HG03095 (cell line): ENCODE measurements around the gene MYO7A.

Source experiments
- ATAC-seq: cut with Tn5 transposase; IDR thresholded peaks from one replicate; pipeline ENCODE4 v1.9.1; 2021; ENCODE audit warnings: moderate library complexity; ENCODE audit not compliant: unreplicated experiment

Gene MYO7A

DNA sequence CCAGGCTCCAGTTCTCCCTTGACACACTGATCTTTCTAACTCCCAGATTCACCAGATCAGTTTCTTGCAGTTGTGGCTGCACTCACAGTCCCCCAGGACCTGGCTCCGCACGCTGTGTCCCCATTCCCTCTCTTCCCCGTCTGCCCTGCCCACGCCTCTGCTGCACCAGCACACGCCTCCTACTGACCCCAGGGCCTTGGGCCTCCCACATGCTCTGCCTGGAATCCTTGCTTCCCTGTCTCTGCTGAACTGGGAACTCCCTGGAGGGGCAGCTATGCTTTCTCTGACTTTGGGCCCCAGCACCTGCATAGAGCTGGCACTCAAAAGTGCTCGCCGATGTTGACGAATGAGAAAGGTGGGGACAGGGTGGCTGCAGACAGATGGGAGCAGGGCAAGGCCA is 68.9 kb downstream of the MYO7A start:
- no peak for ATAC-seq

DNA sequence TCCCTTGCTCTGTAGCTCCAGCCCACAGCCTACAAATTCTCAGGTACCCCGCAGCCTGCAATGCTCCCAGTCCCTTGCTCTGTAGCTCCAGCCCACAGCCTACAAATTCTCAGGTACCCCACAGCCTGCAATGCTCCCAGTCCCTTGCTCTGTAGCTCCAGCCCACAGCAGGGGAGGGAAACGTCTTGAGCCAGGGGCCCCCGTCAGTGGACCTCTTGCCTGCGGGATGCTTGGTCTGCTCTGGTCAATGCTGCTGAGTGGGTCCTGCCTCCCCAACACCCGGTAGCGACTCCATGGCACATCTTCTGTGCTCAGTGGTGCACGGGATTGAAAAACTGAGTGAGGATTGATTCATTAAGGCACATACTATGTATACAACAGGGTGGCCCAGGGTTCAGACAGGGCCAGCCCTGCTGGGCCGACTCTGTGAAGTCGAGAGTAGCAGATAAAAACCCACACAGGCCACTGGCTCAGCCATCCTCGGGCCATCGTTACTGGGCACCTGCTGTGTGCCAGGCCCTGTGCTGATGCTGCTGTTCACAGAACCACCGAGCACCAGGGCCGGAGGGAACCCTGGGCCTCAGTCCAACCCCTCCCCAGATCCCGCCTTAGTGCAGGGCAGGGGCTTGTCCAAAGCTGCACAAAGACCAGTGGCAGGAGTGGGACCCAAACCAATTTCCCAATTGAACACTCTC is 69.7 kb downstream of the MYO7A start:
- no peak for ATAC-seq

DNA sequence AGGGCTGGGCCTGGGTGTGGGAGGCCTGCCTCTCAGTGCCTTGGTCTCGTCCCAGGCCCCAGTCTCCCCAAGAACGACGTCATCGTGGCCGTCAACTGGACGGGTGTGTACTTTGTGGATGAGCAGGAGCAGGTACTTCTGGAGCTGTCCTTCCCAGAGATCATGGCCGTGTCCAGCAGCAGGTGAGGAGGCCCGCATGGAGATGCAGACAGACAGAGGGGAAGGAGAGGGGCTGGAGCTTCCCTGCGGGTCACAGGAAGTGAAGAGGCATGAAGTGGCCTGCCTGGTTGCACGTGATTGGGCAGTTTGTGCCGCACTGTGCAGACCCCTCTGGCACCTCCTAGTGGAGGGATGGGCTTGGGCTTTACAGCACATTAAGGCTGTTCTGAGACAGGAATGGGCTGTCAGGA is 70.4 kb downstream of the MYO7A start:
- no peak for ATAC-seq

DNA sequence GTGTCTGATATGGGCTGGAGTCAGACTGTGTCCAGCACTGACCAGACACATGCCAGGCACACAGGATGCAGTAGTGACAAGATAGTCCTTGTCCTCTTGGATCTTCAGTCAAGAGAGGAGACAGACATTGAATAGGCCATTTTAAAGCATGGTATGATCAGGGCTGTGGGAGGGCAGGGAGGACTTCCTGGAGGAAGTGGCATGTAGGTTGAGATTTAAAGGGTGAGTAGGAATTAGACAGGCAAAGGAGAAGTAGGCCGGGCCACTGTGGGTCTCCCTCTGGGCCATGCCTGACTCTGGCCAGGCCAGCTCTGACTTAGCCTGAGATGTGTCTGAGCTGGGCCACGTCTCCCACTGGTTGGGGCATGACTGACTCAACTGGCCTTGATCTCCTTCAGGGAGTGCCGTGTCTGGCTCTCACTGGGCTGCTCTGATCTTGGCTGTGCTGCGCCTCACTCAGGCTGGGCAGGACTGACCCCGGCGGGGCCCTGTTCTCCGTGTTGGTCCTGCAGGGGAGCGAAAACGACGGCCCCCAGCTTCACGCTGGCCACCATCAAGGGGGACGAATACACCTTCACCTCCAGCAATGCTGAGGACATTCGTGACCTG is 71.2 kb downstream of the MYO7A start:
- ATAC-seq = no peak

DNA sequence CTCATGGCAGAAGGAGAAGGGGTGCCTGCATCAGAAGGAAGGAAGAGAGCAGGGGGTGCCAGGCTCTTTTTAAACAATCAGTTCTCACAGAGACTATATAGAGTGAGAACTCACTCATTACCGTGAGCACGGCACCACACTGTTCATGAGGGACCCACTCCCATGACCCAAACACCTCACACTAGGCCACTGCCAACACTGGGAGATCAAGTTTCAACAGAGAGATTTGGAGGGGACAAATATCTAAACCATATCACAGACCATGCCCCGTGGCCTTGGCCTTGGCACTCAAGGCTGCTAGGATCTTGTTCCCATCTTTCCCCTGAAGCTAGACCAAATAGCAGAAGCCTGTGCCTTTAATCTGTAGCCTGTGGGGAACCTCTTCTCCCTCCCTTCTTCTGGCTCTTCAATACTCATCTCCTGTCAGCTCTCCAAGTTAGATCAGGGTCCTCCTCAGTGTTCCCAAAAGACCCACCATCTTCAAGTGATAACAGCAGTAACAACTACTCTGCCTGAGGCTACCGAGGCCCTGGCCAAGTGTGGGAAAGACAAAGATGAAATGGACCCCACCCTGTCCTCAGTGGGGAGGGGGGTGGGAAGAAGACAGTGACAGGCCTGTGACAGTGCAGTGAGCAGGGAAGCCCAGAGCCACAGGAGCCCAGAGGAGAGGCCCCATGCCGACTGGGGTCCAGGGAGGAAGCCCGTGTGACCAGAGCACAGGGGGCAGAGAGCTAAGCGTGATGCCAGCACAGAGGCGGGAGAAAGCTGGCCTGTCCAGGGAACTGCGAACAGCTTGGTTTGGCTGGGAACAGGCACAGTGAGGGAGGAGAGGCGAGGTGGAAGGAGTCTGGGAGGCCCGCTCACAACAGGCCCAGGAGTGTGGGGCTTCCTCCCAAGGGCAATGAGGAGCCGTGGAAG is 72.6 kb downstream of the MYO7A start:
- no peak for ATAC-seq

DNA sequence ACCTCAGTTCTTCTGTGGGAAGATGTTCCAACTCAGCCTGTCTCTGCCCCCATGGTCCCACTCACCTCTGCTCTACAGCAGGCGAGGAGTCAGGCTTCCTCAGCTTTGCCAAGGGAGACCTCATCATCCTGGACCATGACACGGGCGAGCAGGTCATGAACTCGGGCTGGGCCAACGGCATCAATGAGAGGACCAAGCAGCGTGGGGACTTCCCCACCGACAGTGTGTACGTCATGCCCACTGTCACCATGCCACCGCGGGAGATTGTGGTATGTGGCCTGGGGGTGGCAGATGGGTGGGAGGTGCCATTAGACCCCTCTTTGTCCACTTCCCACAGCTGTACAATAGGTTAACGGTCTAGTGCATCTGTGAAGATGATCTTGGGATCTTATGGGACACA is 73.3 kb downstream of the MYO7A start:
- no peak for ATAC-seq

DNA sequence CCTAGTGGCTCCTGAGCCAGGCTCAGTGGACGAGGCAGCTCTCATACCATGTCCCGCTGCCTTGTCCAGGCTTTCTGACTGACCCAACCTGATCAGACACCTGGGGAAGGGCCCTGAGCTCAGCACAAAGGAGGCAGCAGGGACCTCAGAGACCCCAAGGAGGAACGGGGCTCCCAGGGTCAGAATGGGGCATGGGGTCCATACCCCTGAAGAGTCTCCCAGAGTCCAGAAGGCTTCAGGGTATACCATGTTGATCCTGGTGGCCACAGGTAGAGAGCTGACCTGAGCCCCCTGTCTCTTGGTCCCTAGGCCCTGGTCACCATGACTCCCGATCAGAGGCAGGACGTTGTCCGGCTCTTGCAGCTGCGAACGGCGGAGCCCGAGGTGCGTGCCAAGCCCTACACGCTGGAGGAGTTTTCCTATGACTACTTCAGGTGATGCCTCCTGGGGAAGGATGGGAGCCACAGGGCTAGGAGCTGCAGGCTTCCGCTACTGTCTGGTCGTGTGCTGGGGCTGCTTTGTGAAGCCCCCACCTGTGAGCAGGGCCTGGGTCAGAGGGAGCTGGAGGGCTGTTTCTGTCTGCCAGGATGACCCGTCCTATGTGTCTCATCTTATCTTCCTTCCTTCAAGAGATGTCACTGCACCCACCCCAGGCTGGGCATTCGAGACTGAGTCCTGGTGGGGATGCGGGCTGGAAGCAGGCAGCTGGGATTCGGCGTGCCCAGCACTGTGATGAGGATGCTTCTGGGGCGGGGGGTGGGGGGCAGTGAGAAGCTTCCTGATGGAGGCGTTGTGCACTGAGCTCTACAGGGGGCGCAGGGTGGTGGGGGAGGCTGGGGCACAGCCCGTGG is 74.2 kb downstream of the MYO7A start:
- no peak for ATAC-seq

DNA sequence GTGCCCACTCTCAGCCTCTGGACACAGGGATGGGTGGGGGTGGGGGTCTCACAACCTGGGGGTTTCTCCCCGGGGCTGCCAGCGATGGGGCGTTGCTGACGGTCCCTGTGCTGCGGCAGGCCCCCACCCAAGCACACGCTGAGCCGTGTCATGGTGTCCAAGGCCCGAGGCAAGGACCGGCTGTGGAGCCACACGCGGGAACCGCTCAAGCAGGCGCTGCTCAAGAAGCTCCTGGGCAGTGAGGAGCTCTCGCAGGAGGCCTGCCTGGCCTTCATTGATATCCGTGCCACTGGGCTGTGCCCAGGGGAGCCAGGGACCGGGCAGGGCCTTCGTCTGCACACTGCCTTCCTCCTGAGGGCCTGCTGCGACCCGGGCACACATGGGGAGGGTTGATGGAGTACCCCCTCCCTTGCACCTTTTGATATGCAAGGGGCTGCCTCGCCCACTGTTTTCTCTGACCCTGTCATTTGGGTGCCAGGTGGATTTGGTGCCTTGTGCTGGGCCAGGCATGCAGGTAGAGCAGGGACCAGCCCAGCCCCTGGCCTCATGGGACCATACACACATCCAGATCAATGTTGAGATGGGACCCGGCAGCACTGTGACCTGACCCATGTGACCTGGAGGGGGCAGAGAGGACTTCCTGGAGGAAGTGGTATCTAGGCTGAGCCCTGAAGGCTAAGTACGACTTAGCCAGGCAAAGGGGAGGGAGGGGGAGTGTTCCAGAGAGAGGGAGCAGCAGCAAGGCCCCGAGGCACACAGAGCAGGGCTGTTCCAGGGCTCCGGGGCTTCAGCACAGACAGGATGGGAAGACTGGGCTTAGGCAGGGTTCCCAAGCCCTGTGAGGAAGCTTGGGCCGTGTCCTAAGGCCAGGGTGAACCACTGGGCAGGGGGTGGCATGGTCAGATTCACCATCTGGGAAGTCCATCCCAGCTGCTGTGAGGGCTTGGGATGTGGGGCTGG is 75.2 kb downstream of the MYO7A start:
- ATAC-seq = no peak

DNA sequence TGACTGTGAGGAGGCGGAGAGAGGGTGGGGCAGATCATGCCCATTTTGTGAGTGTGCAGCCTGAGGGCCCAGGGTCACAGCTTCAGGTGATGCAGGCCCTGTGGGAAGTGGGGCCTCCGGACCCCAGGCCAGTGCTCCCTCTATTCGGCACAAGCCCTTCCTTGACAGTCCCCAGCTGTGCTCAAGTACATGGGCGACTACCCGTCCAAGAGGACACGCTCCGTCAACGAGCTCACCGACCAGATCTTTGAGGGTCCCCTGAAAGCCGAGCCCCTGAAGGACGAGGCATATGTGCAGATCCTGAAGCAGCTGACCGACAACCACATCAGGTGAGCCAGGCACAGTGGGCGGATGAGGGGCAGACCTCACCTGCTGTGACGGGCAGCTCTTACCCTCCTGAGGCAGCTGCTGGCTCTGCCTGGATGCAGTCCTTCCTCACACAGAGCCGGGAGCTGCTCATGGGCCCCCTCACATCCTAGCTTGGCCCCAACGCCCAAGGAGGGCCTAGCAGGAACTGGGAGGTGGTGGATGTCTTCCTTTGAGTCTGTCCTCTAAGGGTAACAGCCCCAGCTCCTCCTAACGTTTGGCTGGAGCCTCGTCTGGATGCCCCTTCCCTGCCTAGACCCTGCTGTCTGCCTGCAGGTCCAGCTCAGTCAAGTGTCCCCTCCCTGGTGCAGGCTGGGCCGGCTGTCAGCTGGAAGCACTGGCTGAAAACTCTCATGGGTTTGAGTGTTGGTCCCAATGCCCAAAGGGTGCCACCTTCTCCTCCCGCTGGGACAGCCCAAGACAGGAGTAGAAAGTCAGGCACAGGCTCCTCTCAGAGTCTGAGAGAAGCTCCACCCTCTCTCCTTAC is 76.1 kb downstream of the MYO7A start:
- ATAC-seq = no peak

DNA sequence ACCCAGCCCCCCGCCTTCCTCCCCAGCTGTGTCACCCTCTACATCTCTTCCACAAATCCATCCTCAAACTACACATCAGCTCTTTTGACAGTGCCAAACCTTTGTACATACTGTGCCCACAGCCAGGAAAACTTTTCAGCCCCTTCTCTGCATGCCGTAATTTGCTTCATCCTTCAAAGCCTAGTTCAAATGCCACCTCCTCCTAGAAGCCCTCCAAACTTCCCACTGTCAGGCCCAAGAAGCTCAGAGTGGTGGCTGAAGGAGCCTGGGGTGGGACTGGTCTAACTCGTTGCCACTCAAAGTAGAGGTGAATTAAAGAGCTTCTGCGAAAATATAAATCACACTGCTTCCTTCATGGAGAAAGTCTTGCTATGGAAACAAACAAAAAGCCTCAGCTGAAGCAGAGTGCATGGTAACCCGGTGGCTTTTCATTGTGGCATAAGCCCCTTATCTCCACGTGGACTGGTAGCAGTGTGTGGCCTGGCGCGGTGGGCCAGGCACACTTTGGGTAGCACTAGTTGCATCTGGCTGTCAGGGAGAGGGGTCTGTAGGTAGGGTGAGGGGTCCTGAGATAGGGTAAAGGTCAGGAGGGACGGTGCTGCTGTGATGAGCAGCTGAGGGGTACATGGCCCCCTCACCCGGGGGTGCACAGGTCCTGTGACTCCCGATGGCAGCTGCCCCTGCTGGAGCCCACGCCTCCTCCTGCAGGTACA is 76.9 kb downstream of the MYO7A start:
- no peak for ATAC-seq

DNA sequence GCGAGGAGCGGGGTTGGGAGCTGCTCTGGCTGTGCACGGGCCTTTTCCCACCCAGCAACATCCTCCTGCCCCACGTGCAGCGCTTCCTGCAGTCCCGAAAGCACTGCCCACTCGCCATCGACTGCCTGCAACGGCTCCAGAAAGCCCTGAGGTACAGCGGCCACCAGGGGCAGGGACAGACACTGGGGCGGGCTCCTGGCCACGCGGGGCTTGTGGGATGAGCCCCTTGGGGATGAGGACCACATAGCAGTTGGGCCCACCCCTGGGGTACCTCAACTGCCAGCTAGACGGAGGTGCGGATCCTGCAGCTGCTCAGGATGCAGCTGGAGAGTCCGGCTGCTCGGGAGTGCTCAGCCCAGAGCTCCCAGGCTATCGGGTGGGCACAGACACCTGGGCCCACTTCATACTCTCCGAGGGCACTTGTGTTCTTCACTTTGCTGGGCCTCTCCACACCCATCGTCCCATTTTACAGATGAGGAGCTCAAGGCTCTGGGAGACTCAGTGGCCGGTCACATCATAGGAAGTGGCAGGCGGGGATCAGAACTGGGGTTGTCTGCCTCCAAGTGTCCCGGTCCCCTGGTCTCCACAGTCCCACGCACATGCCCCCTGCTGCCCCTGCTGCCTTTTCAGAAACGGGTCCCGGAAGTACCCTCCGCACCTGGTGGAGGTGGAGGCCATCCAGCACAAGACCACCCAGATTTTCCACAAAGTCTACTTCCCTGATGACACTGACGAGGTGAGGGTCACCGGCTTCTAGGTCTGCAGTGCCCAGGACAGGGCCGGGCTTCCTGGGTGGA is 77.6 kb downstream of the MYO7A start:
- no peak for ATAC-seq

DNA sequence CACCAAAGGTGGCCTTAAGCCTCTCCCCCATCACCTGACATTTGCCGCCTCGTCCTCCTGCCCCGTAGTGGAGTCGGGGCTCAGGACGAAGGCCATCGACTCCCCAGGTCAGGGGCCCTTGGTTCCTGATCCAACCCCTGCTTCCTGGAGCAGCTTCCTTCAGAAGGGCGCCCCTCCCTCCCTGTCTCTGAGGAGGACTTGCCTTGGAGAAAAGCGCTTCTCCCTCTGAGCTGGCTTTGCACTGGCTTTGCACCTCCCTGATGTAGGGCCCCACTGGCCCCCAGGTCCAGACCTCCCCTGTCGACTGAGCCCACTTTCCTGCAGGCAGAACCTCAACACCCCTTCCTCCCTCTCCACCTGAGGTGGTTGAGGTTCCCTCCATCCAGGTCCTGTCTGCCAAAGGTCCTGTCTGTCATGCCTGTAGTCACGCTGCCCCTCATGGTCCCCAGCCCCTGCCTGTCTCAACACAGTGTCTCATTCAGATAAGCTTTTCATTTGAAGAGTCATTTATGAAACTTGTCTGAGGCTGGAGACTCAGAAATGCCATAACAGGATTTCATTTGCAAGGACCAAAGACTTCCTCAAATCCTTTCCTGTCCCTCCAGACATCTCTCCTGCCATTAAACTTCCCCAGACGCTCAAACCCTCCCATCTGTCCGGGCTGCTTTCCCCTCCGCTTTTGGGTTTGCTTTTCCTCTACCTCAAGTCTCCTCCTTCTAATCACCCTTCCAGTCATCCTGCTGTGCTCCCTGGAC is 78.4 kb downstream of the MYO7A start:
- no peak for ATAC-seq

DNA sequence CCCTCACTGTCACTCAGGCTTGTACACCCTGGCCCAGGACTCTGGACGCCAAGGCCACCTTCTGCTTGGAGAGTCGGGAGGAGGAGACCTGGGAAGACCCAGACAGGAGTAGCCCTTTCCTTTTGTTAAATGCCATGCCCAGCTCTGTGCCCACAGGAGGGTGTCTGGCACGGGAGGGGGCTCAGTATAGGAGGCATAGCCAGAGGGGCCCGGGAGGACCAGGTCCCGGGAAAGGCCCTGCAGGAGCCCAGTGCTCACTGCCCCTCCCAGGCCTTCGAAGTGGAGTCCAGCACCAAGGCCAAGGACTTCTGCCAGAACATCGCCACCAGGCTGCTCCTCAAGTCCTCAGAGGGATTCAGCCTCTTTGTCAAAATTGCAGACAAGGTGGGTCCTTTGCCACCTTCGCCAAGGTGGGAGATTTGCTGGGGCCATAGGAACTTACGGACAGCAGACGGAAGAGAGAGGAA is 79.0 kb downstream of the MYO7A start:
- no peak for ATAC-seq

DNA sequence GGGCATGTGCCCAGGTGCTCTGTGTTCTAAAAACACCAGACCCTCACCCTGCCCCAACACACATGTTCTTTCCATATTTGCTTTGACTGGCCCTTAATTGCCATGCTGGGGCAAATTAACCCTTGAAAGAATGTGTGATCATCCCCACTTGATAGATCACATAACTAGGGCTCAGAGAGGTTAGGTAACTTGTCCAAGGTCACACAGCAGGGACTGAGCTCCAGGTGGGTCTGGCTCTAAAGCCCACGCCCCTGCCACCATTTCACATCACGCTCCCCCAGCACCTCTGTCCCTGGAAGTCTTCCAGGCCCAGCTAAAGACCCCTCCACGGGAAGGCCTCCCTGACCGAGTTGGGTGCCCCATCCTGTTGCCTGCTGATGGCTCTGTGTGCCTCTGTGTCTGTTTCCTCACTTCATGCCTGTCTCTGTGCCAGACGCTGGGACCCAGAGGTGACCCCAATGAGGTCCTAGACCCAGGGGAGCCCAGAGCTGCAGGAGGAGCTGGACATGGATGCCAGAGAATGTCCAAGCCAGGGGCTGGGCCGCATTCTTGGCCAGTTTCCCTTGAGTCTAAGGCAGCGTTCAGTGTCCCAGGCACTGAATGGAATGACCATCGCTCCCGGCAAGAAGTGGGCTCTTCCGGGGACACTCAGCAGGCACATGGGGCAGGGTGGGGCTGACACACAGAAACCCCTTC is 79.7 kb downstream of the MYO7A start:
- ATAC-seq = no peak

DNA sequence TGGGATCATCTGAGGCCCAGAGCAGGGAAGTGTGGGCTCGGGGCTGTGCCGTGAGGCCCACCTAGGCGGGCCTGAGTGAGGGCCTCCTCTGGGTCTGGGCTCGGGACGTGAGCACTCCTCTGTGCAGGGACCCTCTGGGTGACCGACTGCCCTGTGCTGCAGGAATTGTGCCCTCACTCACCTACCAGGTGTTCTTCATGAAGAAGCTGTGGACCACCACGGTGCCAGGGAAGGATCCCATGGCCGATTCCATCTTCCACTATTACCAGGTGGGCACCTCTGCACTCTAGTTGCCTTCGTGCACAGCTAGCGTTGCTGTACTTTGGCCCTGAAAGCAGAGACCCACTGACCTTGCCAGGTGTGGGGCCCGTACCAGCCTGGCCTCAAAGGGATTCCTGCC is 80.5 kb downstream of the MYO7A start:
- ATAC-seq = no peak

DNA sequence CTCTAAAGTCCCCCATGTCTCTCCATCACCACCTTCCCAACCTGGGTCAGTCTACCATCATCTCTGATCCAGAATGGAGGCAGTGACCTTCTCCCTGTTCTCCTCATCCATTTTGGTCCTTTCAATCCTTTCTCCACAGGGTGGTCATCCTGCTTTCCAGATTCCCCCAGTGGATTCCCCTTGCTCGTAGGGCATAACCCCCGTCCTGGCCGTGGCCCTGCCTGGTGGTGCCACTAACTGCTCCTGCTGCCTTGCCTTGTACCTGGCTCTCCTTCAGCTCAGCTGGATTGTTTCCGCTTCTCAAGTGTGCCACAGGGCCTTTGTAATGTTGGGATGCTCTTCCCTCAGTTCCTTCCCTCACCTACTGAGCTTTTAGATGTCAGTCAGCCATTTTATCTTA is 81.6 kb downstream of the MYO7A start:
- no peak for ATAC-seq
